ENCODE measurements around the gene PUS10. TPM values are rescaled to one million over a fixed set of nuclear protein-coding genes. Genes with fewer than 3 reads are reported as not detected.
"Not testable (repeated sequence)": the region's sequence is repeated elsewhere in the genome, so short reads cannot be mapped to it uniquely, and the experiment has no call there.

The PUS10 gene
- total RNA-seq, 1 donor from 2014 or later = 6.2 TPM

- H3K4me1 Mint-ChIP-seq = peaks cover 4% of the 10 kb centered on the region
- no peak overlapping the region for H3K4me3 Mint-ChIP-seq
- peaks cover 18% of the 10 kb centered on the region for H3K36me3 Mint-ChIP-seq
- peak overlapping the region; percentile 2 for H3K27ac Mint-ChIP-seq
- no peak for DNase-seq (ENCODE audit: low spot score in 2 of 2, unreplicated experiment in 2 of 2)
- no peaks in the 10 kb centered on the region for H3K9me3 Mint-ChIP-seq
- H3K27me3 Mint-ChIP-seq (ENCODE audit: low read depth) = no peaks in the 10 kb centered on the region
- no peak for TF ChIP-seq CTCF (IDR thresholded peaks at IDR 0.05; ENCODE audit: unreplicated experiment)
These were observed 27.9 kb upstream of the PUS10 start for GRCh38 chr2:61045999-61046398.

GRCh38 chr2:61045226-61045625 is 27.2 kb upstream of the PUS10 start:
- no peak for TF ChIP-seq CTCF (IDR thresholded peaks at IDR 0.05; ENCODE audit: unreplicated experiment)
- no peaks in the 10 kb centered on the region for H3K9me3 Mint-ChIP-seq
- H3K4me3 Mint-ChIP-seq = no peak overlapping the region
- peaks cover 4% of the 10 kb centered on the region for H3K4me1 Mint-ChIP-seq
- DNase-seq (ENCODE audit: low spot score in 2 of 2, unreplicated experiment in 2 of 2) = no peak
- H3K36me3 Mint-ChIP-seq = peaks cover 18% of the 10 kb centered on the region
- no peaks in the 10 kb centered on the region for H3K27me3 Mint-ChIP-seq (ENCODE audit: low read depth)
- H3K27ac Mint-ChIP-seq = no peak overlapping the region

GRCh38 chr2:61044636-61045035 is 26.6 kb upstream of the PUS10 start:
- TF ChIP-seq CTCF (IDR thresholded peaks at IDR 0.05; ENCODE audit: unreplicated experiment) = no peak
- Mint-ChIP-seq H3K4me1 (peaks cover 4% of the 10 kb centered on the region), H3K36me3 (peaks cover 21% of the 10 kb centered on the region), H3K9me3 (peaks cover 3% of the 10 kb centered on the region), H3K27ac (no peak overlapping the region), H3K27me3 (ENCODE audit: low read depth) (no peaks in the 10 kb centered on the region), H3K4me3 (no peak overlapping the region)
- no peak for DNase-seq (ENCODE audit: low spot score in 2 of 2, unreplicated experiment in 2 of 2)

- Mint-ChIP-seq H3K4me3 (no peak overlapping the region), H3K27ac (no peak overlapping the region), H3K27me3 (ENCODE audit: low read depth) (no peaks in the 10 kb centered on the region), H3K9me3 (peaks cover 18% of the 10 kb centered on the region), H3K36me3 (peaks cover 27% of the 10 kb centered on the region), H3K4me1 (peaks cover 4% of the 10 kb centered on the region)
- no peak for TF ChIP-seq CTCF (IDR thresholded peaks at IDR 0.05; ENCODE audit: unreplicated experiment)
- no peak for DNase-seq (ENCODE audit: low spot score in 2 of 2, unreplicated experiment in 2 of 2)
These were observed 24.8 kb upstream of the PUS10 start for GRCh38 chr2:61042807-61043206.

GRCh38 chr2:61036643-61037042 is 18.6 kb upstream of the PUS10 start:
- not testable (repeated sequence) for H3K27ac Mint-ChIP-seq; H3K4me3 Mint-ChIP-seq; DNase-seq (ENCODE audit: low spot score in 2 of 2, unreplicated experiment in 2 of 2); H3K4me1 Mint-ChIP-seq; H3K27me3 Mint-ChIP-seq (ENCODE audit: low read depth)
- H3K9me3 Mint-ChIP-seq = peaks cover 60% of the 10 kb centered on the region
- peaks cover 75% of the 10 kb centered on the region for H3K36me3 Mint-ChIP-seq

GRCh38 chr2:61034592-61034991 is 16.5 kb upstream of the PUS10 start:
- H3K4me3 Mint-ChIP-seq; H3K27me3 Mint-ChIP-seq (ENCODE audit: low read depth); DNase-seq (ENCODE audit: low spot score in 2 of 2, unreplicated experiment in 2 of 2); H3K27ac Mint-ChIP-seq; H3K4me1 Mint-ChIP-seq: not testable (repeated sequence)
- peaks cover 78% of the 10 kb centered on the region for H3K36me3 Mint-ChIP-seq
- H3K9me3 Mint-ChIP-seq = peaks cover 57% of the 10 kb centered on the region

GRCh38 chr2:61029533-61029932 is 11.5 kb upstream of the PUS10 start:
- no peak for DNase-seq (ENCODE audit: low spot score in 2 of 2, unreplicated experiment in 2 of 2)
- TF ChIP-seq CTCF (IDR thresholded peaks at IDR 0.05; ENCODE audit: unreplicated experiment) = no peak
- Mint-ChIP-seq H3K27me3 (ENCODE audit: low read depth) (no peaks in the 10 kb centered on the region), H3K36me3 (peaks cover 53% of the 10 kb centered on the region), H3K4me1 (peaks cover 4% of the 10 kb centered on the region), H3K27ac (no peak overlapping the region), H3K4me3 (no peak overlapping the region), H3K9me3 (peaks cover 24% of the 10 kb centered on the region)
